Activated naive CD4-positive, alpha-beta T cell treated with anti-CD3 and anti-CD28 coated beads, Interleukin-2, amount 10 ng/mL, durations not matched to agents 7 days and 5 days (primary cell): ENCODE data around the gene PCCA.
"Not testable (repeated sequence)": the region's sequence is repeated elsewhere in the genome, so short reads cannot be mapped to it uniquely, and the experiment has no call there.

Experiments
- CTCF ChIA-PET: fragments of 350-600 bp; sonication (Branson Sonifier 250); formaldehyde crosslinking; loops from one replicate; lab custom pipeline; 2021; ENCODE audit warnings: antibody characterized with exemption; lab: Charles Lee
- DNase-seq: peaks from one replicate; pipeline ENCODE4 v3.0.0-alpha.2; 2020
- H3K27ac Mint-ChIP-seq: one replicate; pipeline ENCODE4 v1.8.0; 2021; ENCODE audit warnings: mild to moderate bottlenecking, moderate library complexity, mixed read lengths
- H3K27me3 Mint-ChIP-seq: one replicate; pipeline ENCODE4 v1.8.0; 2021; ENCODE audit warnings: mild to moderate bottlenecking, mixed read lengths
- H3K36me3 Mint-ChIP-seq: one replicate; pipeline ENCODE4 v1.8.0; 2021; ENCODE audit warnings: mixed read lengths
- H3K4me1 Mint-ChIP-seq: one replicate; pipeline ENCODE4 v1.8.0; 2021; ENCODE audit warnings: mixed read lengths
- H3K4me3 Mint-ChIP-seq: one replicate; pipeline ENCODE4 v1.8.0; 2021; ENCODE audit warnings: mild to moderate bottlenecking, moderate library complexity, mixed read lengths
- H3K9me3 Mint-ChIP-seq: one replicate; pipeline ENCODE4 v1.8.0; 2021; ENCODE audit warnings: mixed read lengths

PCCA gene

DNA sequence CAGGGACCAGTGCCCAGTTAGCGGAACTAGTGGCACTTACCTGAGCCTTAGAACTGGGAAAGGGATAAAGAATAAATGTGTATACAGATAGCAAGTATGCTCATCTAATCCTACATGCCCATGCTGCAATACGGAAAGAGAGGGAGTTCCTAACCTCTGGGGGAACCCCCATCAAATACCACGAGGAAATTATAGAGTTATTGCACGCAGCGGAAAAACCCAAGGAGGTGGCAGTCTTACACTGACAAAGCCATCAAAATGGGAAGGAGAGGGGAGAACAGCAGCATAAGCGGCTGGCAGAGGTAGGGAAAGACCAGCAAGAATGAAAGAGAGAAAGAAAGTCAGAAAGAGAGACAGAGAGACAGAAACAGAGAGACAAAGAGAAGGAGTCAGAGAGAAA is 5.5 kb upstream of the PCCA start:
- H3K9me3 Mint-ChIP-seq, H3K4me1 Mint-ChIP-seq, CTCF ChIA-PET, DNase-seq, H3K4me3 Mint-ChIP-seq, H3K27me3 Mint-ChIP-seq, H3K36me3 Mint-ChIP-seq: not testable (repeated sequence)
- peak overlapping the region; percentile 73 for H3K27ac Mint-ChIP-seq

DNA sequence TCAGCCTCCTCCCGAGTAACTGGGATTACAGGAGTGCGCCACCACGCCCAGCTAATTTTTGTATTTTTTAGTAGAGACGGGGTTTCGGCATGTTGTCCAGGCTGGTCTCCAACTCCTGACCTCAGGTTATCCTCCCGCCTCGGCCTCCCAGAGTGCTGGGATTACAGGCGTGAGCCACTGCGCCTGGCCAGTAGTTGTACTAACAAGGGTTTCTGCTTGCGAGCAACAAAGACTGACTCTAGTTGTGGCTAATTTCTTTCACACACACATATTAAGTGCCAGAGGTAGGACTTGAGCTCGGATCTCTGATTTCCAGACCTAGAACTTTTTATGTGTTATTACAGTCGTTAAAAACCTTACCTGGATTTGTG is 635 bp upstream of the PCCA start:
- DNase-seq = no peak
- Mint-ChIP-seq H3K4me1 (peaks cover 25% of the 10 kb centered on the region), H3K4me3 (peak overlapping the region; percentile 91), H3K9me3 (no peaks in the 10 kb centered on the region), H3K27ac (peak overlapping the region; percentile 68), H3K27me3 (no peaks in the 10 kb centered on the region), H3K36me3 (no peaks in the 10 kb centered on the region)
- CTCF ChIA-PET = interaction anchor here (2.0 kb wide), 1 partner anchor 147 kb away, joined by 6 read pairs; no protein-coding TSS in a partner anchor

DNA sequence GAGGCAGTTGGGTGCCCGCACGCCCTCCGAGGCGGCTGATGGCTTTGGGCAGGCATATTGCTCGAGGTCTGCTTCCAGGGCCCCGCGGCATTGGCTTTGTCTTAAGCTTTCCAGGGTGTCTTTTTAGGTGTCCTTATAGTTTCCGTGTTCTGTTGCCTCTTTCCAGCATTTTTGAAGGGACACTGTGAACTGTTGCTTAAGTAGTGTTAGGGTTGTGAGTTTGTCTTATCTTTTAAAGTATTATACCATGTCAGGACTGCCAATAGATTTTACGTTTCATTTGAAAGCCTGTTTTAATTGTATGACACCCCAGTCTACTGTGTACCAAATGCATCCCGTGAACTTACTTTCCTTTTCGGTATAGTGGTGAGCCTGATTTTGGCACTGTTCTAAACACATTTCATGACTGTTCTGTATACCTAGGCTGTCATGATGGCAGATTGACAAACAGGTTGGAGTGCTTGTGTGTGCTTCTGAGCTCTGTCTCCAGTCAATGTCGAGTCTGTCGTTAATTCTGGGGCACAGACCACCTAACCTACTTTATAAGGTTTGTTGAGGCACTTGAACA is 656 bp downstream of the PCCA start:
- no peaks in the 10 kb centered on the region for H3K36me3 Mint-ChIP-seq
- no peaks in the 10 kb centered on the region for H3K9me3 Mint-ChIP-seq
- peak overlapping the region; percentile 85 for H3K27ac Mint-ChIP-seq
- CTCF ChIA-PET = interaction anchor here (2.0 kb wide), 1 partner anchor 146 kb away, joined by 6 read pairs; no protein-coding TSS in a partner anchor
- H3K4me3 Mint-ChIP-seq = peak overlapping the region; percentile 91
- peak; percentile 22 for DNase-seq
- peaks cover 25% of the 10 kb centered on the region for H3K4me1 Mint-ChIP-seq
- no peaks in the 10 kb centered on the region for H3K27me3 Mint-ChIP-seq

DNA sequence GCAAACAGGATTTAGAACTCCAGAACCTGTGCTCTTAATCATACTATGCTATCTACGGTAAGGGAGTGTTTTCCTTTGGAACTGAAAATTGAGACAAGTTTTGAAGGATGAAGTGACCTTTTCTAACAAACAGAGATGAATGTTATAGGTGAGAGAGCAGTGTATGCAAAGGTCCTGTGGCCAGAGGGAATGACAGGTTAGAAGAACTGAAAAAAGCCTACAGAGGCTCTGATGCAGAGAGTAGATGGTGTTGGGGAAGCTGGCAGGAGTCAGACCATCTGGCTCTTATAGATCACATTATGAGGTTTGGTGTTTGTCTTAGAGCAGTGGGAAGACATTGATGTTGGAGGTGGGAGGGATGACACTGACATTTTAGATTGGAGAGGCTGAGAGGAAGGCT is 2.0 kb downstream of the PCCA start:
- Mint-ChIP-seq H3K4me3 (no peak overlapping the region), H3K27me3 (no peaks in the 10 kb centered on the region), H3K9me3 (no peaks in the 10 kb centered on the region), H3K36me3 (no peaks in the 10 kb centered on the region), H3K27ac (no peak overlapping the region), H3K4me1 (peaks cover 25% of the 10 kb centered on the region)
- no peak for DNase-seq
- CTCF ChIA-PET = no interaction called here

DNA sequence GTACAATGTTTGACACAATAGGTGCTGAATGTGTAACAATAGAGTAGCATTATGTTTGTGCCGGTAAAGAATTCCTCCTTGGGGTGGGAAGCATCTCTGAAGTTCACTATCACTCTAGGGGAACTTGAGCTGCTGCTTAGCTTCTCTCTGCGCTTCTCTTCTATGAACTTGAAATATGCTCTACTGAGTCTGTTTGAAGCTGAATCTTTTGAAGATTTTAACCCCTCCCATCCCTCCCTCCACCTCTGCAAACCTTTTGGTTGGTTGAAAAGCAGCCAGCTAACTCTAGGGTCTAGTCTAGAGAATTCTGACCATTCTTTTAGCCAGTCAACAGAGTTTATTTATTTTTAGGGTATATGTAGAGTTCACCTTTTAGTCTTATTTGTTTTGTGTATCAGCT is 2.5 kb downstream of the PCCA start:
- H3K4me3 Mint-ChIP-seq = no peak overlapping the region
- no peak overlapping the region for H3K27ac Mint-ChIP-seq
- no peaks in the 10 kb centered on the region for H3K9me3 Mint-ChIP-seq
- H3K4me1 Mint-ChIP-seq = peaks cover 27% of the 10 kb centered on the region
- no peak for DNase-seq
- CTCF ChIA-PET = interaction anchor here (1.1 kb wide), 1 partner anchor 49 kb away, joined by 5 read pairs; no protein-coding TSS in a partner anchor
- H3K36me3 Mint-ChIP-seq = no peaks in the 10 kb centered on the region
- H3K27me3 Mint-ChIP-seq = no peaks in the 10 kb centered on the region

DNA sequence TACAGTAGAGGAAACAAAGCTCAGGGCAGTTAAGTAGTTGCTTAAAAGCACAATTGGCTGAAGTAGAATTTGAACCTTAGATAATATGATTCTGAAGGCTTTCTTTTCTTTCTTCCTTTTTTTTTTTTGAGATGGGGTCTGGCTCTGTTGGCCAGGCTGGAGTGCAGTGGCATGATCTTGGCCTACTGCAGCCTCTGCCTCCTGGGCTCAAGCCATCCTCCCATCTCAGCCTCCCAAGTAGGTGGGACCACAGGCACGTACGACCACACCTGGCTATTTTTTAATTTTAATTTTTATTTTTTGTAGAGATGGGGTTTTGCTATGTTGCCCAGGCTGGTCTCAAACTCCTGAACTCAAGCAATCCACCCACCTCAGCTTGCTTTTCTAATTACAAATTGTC is 3.4 kb downstream of the PCCA start:
- not testable (repeated sequence) for H3K27me3 Mint-ChIP-seq, H3K36me3 Mint-ChIP-seq, H3K27ac Mint-ChIP-seq, H3K4me3 Mint-ChIP-seq, DNase-seq, H3K9me3 Mint-ChIP-seq
- CTCF ChIA-PET = interaction anchor here (0.7 to 1.1 kb wide), 2 partner anchors 13 to 50 kb away, joined by 3 to 5 read pairs; no protein-coding TSS in a partner anchor
- H3K4me1 Mint-ChIP-seq = peaks cover 28% of the 10 kb centered on the region

DNA sequence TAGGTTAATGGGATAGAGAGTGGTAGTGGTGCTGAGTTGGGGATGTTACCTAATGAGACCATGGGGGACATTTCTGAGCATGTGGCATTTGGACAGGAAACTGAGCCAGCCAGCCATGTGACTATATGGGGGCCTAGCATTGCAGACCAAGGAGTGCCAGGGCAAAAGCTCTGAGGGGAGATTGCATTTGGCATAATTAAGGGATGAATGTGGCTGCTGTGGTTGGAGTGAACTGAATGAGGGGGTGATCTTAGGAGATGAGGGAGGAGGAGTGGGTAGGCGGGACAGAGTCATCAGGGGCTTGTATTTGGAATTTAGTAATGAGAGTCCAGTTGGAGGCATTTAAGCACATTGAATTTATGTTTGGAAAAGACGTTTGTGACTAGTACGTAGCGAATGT is 6.6 kb downstream of the PCCA start:
- Mint-ChIP-seq H3K4me1 (peaks cover 11% of the 10 kb centered on the region), H3K4me3 (no peak overlapping the region), H3K36me3 (peaks cover 3% of the 10 kb centered on the region), H3K9me3 (no peaks in the 10 kb centered on the region), H3K27me3 (no peaks in the 10 kb centered on the region), H3K27ac (no peak overlapping the region)
- CTCF ChIA-PET = no interaction called here
- DNase-seq = no peak

DNA sequence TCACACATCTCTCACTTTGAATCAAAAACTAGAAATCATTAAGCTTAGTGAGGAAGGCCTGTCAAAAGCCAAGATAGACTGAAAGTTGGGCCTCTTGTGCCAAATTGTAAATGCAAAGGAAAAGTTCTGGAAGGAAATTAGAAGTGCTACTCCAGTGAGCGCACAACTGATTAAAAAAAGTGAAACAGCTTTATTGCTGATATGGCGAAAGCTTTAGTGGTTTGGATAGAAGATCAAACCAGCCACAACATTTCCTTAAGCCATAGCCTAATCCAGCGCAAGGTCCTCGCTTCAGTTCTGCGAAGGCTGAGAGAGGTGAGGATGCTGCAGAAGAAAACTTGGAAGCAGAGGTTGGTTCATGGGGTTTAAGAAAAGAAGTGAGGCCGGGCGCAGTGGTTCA is 7.6 kb downstream of the PCCA start:
- Mint-ChIP-seq H3K4me3 (no peak overlapping the region), H3K4me1 (peaks cover 3% of the 10 kb centered on the region), H3K27ac (no peak overlapping the region), H3K36me3 (peaks cover 3% of the 10 kb centered on the region), H3K27me3 (no peaks in the 10 kb centered on the region), H3K9me3 (no peaks in the 10 kb centered on the region)
- CTCF ChIA-PET = no interaction called here
- DNase-seq = no peak

DNA sequence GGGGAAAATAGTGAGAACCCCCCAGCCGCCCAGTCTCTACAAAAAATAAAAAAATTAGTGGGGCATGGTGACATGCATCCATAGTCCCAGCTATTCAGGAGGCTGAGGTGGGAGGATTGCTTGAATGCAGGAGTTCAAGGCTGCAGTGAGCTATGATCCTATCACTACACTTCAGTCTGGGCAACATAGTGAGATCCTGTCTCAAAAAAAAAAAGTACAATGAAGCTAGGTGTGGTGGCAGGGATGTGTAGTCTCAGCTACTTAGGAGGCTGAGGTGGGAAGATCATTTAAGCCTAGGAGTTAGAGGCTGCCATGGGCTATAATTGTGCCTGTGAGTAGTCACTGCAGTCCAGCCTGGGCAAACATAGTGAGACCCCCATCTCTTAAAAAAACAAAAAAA is 8.9 kb downstream of the PCCA start:
- peaks cover 6% of the 10 kb centered on the region for H3K36me3 Mint-ChIP-seq
- no peak overlapping the region for H3K4me3 Mint-ChIP-seq
- H3K27ac Mint-ChIP-seq = no peak overlapping the region
- H3K27me3 Mint-ChIP-seq = no peaks in the 10 kb centered on the region
- no peak for DNase-seq
- CTCF ChIA-PET = no interaction called here
- H3K4me1 Mint-ChIP-seq = peaks cover 3% of the 10 kb centered on the region
- no peaks in the 10 kb centered on the region for H3K9me3 Mint-ChIP-seq

DNA sequence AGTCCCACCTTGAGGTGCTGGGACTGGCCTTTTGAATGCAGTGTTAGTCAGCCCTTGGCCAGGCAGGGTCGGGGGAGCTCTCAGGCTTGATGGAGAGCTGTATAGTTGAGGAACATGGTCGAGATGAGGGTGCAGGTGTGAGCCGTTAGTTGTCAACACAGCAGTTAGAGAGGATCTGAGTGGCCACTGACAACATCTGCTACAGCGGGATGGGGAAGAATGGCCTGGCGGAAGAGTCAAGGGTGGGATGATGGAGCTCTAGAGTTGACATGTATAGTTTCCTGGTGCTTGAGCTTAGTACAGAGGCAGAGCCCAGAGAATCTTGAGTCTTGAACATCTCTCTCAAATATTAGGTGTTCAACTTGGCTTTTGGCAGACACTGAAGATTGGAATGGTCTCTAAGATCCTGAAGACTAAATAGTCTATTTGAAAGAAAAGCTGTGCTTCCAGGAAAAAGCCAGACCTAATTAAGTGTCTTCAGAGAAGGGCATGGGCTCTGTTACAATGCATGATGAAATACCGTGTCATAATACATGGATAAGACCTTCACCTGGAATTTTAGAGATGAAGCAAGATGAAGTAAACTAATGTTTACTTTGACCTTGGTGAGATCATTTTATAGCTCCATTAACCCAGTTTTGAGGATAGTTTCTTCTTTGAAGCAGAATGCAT is 9.7 kb downstream of the PCCA start:
- CTCF ChIA-PET = interaction anchor here (0.7 to 1.1 kb wide), 2 partner anchors 8 to 137 kb away, joined by 3 read pairs; no protein-coding TSS in a partner anchor
- Mint-ChIP-seq H3K9me3 (no peaks in the 10 kb centered on the region), H3K4me3 (no peak overlapping the region)

DNA sequence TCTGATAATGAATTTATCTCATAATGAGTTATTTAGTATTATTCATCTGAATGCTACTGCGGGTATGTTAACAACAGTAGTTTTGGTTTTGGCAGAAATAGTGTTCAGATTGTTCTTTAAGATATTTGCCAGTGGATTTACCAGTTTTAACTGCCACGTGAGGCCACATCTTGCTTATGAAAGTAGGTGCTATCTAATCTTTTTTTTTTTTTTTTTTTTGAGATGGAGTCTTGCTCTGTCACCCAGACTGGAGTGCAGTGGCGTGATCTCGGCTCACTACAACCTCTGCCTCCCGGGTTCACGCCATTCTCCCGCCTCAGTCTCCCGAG is 10.2 kb downstream of the PCCA start:
- not testable (repeated sequence) for H3K4me3 Mint-ChIP-seq, H3K27ac Mint-ChIP-seq, H3K9me3 Mint-ChIP-seq, DNase-seq, H3K4me1 Mint-ChIP-seq, H3K27me3 Mint-ChIP-seq
- H3K36me3 Mint-ChIP-seq = peaks cover 11% of the 10 kb centered on the region
- CTCF ChIA-PET = interaction anchor here (0.7 to 1.1 kb wide), 2 partner anchors 8 to 136 kb away, joined by 3 read pairs; no protein-coding TSS in a partner anchor

More for the DNA sequence above, 9.7 kb downstream of the PCCA start:
- peaks cover 3% of the 10 kb centered on the region for H3K4me1 Mint-ChIP-seq
- H3K36me3 Mint-ChIP-seq = peaks cover 6% of the 10 kb centered on the region
- no peak overlapping the region for H3K27ac Mint-ChIP-seq
- DNase-seq = no peak
- H3K27me3 Mint-ChIP-seq = no peaks in the 10 kb centered on the region

DNA sequence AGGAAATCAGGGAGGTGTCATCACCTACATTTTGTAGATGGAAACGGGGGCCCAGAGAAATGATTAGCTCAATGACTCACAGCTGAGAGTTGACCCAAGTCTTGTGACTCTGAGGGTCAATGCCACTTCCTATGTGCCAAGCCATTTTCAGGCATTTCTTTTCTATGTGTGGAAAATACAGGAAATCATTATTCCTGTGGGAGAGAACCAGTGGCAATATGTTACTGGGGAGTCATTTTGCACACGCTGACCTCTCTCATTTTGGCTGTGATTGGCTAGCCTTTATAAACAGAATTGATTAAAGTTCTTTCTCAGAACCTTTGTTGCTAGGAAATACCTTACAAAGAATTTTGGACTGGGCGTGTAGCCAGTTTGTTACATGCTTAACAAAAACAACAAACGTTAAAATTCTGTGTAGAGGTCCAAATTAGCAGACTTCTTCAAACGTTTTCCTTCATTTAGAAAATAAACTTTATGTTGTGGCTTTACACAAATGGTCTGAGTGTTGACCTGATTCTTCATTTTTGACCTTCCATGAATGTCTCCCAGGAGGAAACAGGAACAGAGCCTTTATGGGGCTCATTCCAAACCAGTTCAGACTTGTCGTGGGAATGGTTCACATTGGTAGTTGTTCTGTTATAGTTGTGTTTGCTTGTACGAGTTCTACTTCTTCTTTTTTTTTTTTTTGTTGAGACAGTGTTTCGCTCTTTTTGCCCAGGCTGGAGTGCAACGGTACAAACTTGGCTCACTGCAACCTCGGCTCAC is 11.4 kb downstream of the PCCA start:
- peaks cover 11% of the 10 kb centered on the region for H3K36me3 Mint-ChIP-seq
- no peaks in the 10 kb centered on the region for H3K9me3 Mint-ChIP-seq
- H3K4me1 Mint-ChIP-seq = peaks cover 5% of the 10 kb centered on the region
- no peak for DNase-seq
- H3K27ac Mint-ChIP-seq = no peak overlapping the region
- CTCF ChIA-PET = no interaction called here
- H3K4me3 Mint-ChIP-seq = no peak overlapping the region
- no peaks in the 10 kb centered on the region for H3K27me3 Mint-ChIP-seq

DNA sequence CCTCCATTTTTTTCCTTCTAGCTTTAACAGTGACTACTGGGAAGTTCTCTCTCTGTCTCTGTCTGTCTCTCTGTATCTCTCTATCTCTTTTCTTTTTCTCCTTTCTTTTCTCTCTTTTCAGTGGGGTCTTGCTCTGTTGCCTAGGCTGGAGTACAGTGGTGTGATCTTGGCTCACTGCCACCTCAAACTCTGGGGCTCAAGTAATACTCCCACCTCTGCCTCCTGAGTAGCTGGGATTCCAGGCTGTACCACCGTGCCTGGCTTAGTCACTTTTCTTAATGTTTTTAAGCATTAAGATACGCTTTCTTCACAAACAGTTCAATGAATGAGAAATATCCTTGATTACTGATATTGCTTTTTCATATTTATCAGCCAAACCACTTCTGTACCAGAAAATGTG is 13.1 kb downstream of the PCCA start:
- CTCF ChIA-PET = no interaction called here
- DNase-seq = no peak
- Mint-ChIP-seq H3K4me3 (no peak overlapping the region), H3K4me1 (peaks cover 7% of the 10 kb centered on the region), H3K27ac (no peak overlapping the region), H3K9me3 (no peaks in the 10 kb centered on the region), H3K27me3 (no peaks in the 10 kb centered on the region), H3K36me3 (peaks cover 7% of the 10 kb centered on the region)

DNA sequence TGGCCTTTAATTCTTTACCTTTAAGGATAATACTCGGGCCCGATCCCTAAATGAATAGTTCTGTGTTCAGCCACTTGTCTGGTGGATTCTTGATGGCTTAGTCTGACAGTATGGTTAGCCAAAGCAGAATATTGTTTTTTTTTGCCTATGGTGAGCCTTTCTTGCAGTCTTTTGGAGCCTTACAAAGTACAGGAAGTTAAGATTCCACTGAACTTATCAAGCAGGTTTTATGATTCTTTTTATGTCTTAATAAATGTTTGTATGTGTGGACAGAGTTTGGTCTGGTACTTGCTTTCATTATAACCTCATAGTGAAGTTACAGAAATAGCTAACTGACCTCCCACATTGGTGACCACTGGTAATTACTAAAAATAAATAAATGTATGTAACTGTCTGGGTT is 17.1 kb downstream of the PCCA start:
- Mint-ChIP-seq H3K4me1 (peaks cover 7% of the 10 kb centered on the region), H3K36me3 (peaks cover 7% of the 10 kb centered on the region), H3K27ac (no peak overlapping the region), H3K27me3 (no peaks in the 10 kb centered on the region), H3K4me3 (no peak overlapping the region), H3K9me3 (no peaks in the 10 kb centered on the region)
- CTCF ChIA-PET = interaction anchor here (0.6 kb wide), 1 partner anchor 250 kb away, joined by 4 read pairs; no protein-coding TSS in a partner anchor
- DNase-seq = no peak
